ENCODE data around the gene STIM2.

The STIM2 gene

GRCh38 chr4:26830701-26831100, 29.9 kb upstream of the STIM2 start:
- ATAC-seq (ENCODE audit: low read depth) (no peak), DNase-seq (ENCODE audit: low spot score) (no peak)
- H3K27me3 ChIP-seq (ENCODE audit: insufficient read depth, poor library complexity, severe bottlenecking), result no peaks in the 10 kb centered on the region
- H3K36me3 ChIP-seq (ENCODE audit: low read depth), result no peaks in the 10 kb centered on the region
- H3K27ac ChIP-seq (ENCODE audit: poor library complexity, severe bottlenecking), result no peak overlapping the region
- no peak overlapping the region for H3K4me3 ChIP-seq (ENCODE audit: severe bottlenecking)
- H3K4me1 ChIP-seq (ENCODE audit: insufficient read depth, poor library complexity, severe bottlenecking), result no peaks in the 10 kb centered on the region
- TF ChIP-seq, protein P1, sequence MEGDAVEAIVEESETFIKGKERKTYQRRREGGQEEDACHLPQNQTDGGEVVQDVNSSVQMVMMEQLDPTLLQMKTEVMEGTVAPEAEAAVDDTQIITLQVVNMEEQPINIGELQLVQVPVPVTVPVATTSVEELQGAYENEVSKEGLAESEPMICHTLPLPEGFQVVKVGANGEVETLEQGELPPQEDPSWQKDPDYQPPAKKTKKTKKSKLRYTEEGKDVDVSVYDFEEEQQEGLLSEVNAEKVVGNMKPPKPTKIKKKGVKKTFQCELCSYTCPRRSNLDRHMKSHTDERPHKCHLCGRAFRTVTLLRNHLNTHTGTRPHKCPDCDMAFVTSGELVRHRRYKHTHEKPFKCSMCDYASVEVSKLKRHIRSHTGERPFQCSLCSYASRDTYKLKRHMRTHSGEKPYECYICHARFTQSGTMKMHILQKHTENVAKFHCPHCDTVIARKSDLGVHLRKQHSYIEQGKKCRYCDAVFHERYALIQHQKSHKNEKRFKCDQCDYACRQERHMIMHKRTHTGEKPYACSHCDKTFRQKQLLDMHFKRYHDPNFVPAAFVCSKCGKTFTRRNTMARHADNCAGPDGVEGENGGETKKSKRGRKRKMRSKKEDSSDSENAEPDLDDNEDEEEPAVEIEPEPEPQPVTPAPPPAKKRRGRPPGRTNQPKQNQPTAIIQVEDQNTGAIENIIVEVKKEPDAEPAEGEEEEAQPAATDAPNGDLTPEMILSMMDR (IDR thresholded peaks at IDR 0.05; ENCODE audit: poor library complexity, severe bottlenecking), result no peak
- no peaks in the 10 kb centered on the region for H3K9me3 ChIP-seq (ENCODE audit: severe bottlenecking)

- DNase-seq (ENCODE audit: low spot score) (no peak), ATAC-seq (ENCODE audit: low read depth) (no peak)
- TF ChIP-seq, protein P1 (IDR thresholded peaks at IDR 0.05; ENCODE audit: poor library complexity, severe bottlenecking), result no peak
- Histone ChIP-seq H3K27ac (ENCODE audit: poor library complexity, severe bottlenecking) (no peak overlapping the region), H3K27me3 (ENCODE audit: insufficient read depth, poor library complexity, severe bottlenecking) (no peaks in the 10 kb centered on the region), H3K4me1 (ENCODE audit: insufficient read depth, poor library complexity, severe bottlenecking) (no peaks in the 10 kb centered on the region), H3K36me3 (ENCODE audit: low read depth) (no peaks in the 10 kb centered on the region), H3K9me3 (ENCODE audit: severe bottlenecking) (no peaks in the 10 kb centered on the region), H3K4me3 (ENCODE audit: severe bottlenecking) (no peak overlapping the region)
Measured at GRCh38 chr4:26836539-26836938, 24.1 kb upstream of the STIM2 start.

DNA sequence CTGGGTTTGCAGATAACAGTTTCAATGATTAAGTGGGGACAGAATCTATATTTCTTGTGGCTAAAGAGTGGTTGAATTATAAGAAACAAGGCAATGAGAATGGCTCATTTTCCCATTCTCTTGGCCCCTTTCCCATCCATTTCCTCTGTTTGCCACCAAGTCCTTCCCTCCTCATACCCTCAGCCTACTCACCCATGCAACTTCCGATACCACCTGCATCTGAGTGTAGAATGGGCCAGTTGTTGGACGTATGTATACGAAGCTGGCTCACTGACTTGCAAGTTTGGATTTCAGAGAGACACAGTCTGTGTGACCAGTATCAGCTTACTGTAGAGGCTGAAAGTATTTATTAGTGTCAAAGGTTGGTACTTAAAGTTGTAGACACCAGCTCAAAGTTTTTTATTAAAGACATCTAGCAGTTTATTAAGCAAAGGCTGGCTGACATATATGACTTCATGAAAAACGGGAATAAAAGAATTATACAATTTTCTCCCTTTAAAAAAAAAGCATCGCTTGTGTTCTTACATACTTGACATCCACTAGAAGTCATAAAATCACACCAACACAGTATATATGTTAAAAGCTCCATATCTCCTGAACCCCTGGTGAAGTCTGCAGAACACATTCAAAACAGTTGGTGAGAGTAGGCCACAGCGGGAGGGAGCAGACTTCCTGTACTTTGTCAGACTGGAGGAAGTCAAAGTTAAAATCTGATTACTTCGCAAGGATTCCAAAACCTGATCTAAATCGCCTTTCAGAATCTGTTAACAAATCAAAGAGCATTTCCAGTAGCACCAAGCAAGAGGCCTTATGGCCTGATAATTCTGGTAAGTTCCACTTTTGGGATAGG, 22.4 kb upstream of the STIM2 start:
- Histone ChIP-seq H3K4me1 (ENCODE audit: insufficient read depth, poor library complexity, severe bottlenecking) (no peaks in the 10 kb centered on the region), H3K36me3 (ENCODE audit: low read depth) (no peaks in the 10 kb centered on the region), H3K27me3 (ENCODE audit: insufficient read depth, poor library complexity, severe bottlenecking) (no peaks in the 10 kb centered on the region), H3K4me3 (ENCODE audit: severe bottlenecking) (no peak overlapping the region), H3K9me3 (ENCODE audit: severe bottlenecking) (no peaks in the 10 kb centered on the region), H3K27ac (ENCODE audit: poor library complexity, severe bottlenecking) (no peak overlapping the region)
- no peak for DNase-seq (ENCODE audit: low spot score)
- no peak for ATAC-seq (ENCODE audit: low read depth)
- TF ChIP-seq, protein P1 (IDR thresholded peaks at IDR 0.05; ENCODE audit: poor library complexity, severe bottlenecking), result no peak

DNA sequence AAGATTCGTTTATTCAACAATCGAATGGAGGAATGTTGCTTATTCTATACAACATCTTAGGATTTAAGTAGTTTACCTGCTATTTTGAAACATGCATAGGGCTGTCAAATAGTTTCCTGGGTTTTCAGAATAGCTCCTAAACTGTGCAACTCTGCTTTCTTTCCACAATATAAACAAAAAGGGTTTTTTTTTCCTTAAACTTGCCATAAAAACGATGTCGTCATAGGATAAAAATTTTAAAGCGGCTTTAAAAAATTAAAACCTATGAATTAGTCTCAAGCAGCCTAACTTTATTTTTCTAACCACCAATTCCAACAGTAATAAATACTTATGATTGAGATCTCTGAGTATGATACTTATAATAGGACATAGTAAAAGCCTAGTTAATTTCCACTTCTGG, 21.6 kb upstream of the STIM2 start:
- H3K4me3 ChIP-seq (ENCODE audit: severe bottlenecking), result no peak overlapping the region
- no peak overlapping the region for H3K27ac ChIP-seq (ENCODE audit: poor library complexity, severe bottlenecking)
- no peaks in the 10 kb centered on the region for H3K9me3 ChIP-seq (ENCODE audit: severe bottlenecking)
- no peaks in the 10 kb centered on the region for H3K27me3 ChIP-seq (ENCODE audit: insufficient read depth, poor library complexity, severe bottlenecking)
- no peaks in the 10 kb centered on the region for H3K4me1 ChIP-seq (ENCODE audit: insufficient read depth, poor library complexity, severe bottlenecking)
- DNase-seq (ENCODE audit: low spot score) (no peak), ATAC-seq (ENCODE audit: low read depth) (no peak)
- TF ChIP-seq, protein P1 (IDR thresholded peaks at IDR 0.05; ENCODE audit: poor library complexity, severe bottlenecking), result no peak
- H3K36me3 ChIP-seq (ENCODE audit: low read depth), result no peaks in the 10 kb centered on the region

GRCh38 chr4:26839534-26839951, 21.1 kb upstream of the STIM2 start:
- DNase-seq (ENCODE audit: low spot score) (no peak), ATAC-seq (ENCODE audit: low read depth) (peak; percentile 64; the same call in 2 of the 3 replicates)

More at GRCh38 chr4:26839534-26839951, 21.1 kb upstream of the STIM2 start:
- no peak overlapping the region for H3K4me3 ChIP-seq (ENCODE audit: severe bottlenecking)
- H3K27ac ChIP-seq (ENCODE audit: poor library complexity, severe bottlenecking), result no peak overlapping the region
- no peaks in the 10 kb centered on the region for H3K4me1 ChIP-seq (ENCODE audit: insufficient read depth, poor library complexity, severe bottlenecking)
- H3K27me3 ChIP-seq (ENCODE audit: insufficient read depth, poor library complexity, severe bottlenecking), result no peaks in the 10 kb centered on the region
- H3K9me3 ChIP-seq (ENCODE audit: severe bottlenecking), result no peaks in the 10 kb centered on the region
- TF ChIP-seq, protein P1 (IDR thresholded peaks at IDR 0.05; ENCODE audit: poor library complexity, severe bottlenecking), result no peak
- no peaks in the 10 kb centered on the region for H3K36me3 ChIP-seq (ENCODE audit: low read depth)
